Activated naive CD8-positive, alpha-beta T cell treated with anti-CD3 and anti-CD28 coated beads, Interleukin-2, amount 10 ng/mL, durations not matched to agents 7 days and 5 days (primary cell): Measurements from ENCODE around the gene CSNK1A1. TPM values are rescaled to one million over a fixed set of nuclear protein-coding genes. Genes with fewer than 3 reads are reported as not detected.
"Not testable (repeated sequence)": the region's sequence is repeated elsewhere in the genome, so short reads cannot be mapped to it uniquely, and the experiment has no call there.

Experiments used
- ATAC-seq: fragments of 150-1000 bp; cut with Tn5 transposase; one replicate; pipeline ENCODE4 v1.10.0; 2021; ENCODE audit warnings: low read depth, moderate library complexity
- POLR2A ChIA-PET: fragments of 350-600 bp; sonication (Branson Sonifier 250); formaldehyde crosslinking; loops from one replicate; lab custom pipeline; 2021; ENCODE audit warnings: antibody characterized with exemption; lab: Charles Lee
- DNase-seq: peaks from one replicate; pipeline ENCODE4 v3.0.0; 2021
- H3K27ac Mint-ChIP-seq: one replicate; pipeline ENCODE4 v1.8.0; 2022; ENCODE audit warnings: mild to moderate bottlenecking, mixed read lengths
- H3K27me3 Mint-ChIP-seq: one replicate; pipeline ENCODE4 v1.8.0; 2022; ENCODE audit warnings: mild to moderate bottlenecking, moderate library complexity, mixed read lengths
- H3K36me3 Mint-ChIP-seq: one replicate; pipeline ENCODE4 v1.8.0; 2021; ENCODE audit warnings: mild to moderate bottlenecking, mixed read lengths
- H3K4me1 Mint-ChIP-seq: one replicate; pipeline ENCODE4 v1.8.0; 2021; ENCODE audit warnings: mixed read lengths
- H3K4me3 Mint-ChIP-seq: one replicate; pipeline ENCODE4 v1.8.0; 2022; ENCODE audit warnings: mild to moderate bottlenecking, moderate library complexity, mixed read lengths
- H3K9me3 Mint-ChIP-seq: one replicate; pipeline ENCODE4 v1.8.0; 2021; ENCODE audit warnings: mixed read lengths
- total RNA-seq, 2 experiments: library from RNA; stranded (reverse); gene quantifications; one replicate each; pipeline ENCODE4 v1.2.3, GENCODE V29; 2021

CSNK1A1 gene
- total RNA-seq, 2 experiments from 2014 or later = 176 to 191 TPM

DNA sequence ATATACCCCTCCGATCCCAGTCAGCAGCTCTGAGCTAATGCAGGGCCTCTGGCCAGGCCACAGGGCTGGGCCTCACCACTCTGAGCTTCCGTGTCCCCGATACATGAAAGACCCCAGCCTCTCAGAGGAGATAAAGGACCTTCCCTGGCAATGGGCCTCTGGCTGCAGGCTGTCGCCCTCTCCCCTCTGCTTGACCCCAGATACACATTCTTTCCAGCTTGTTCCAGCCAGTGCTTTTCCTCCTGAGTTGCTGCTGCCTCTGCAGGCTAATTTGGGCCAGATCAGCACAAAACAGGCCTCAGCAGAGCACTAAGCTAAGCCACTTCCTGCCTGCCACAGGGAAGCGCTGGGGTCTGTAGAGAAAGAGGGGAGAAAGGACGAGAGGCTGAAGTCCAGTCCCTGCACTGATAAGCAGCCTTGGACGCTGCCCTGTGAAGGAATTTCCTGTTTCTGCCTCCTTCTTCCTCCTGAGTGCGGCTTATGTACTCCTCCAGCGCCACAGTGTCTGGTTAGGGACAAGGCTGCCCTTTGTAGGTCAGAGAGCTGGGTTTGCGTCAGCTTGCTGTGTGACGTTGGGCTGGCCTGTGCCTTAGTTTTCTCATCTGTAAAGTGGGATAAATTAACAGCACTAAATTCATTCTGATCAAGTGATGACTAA, 99.1 kb downstream of the CSNK1A1 start:
- no peaks in the 10 kb centered on the region for H3K36me3 Mint-ChIP-seq
- no peak overlapping the region for H3K4me3 Mint-ChIP-seq
- ATAC-seq = peak; percentile 37
- DNase-seq = no peak
- peak overlapping the region; percentile 52 for H3K27ac Mint-ChIP-seq
- H3K9me3 Mint-ChIP-seq = no peaks in the 10 kb centered on the region
- POLR2A ChIA-PET = no interaction called here
- no peaks in the 10 kb centered on the region for H3K27me3 Mint-ChIP-seq
- peaks cover 7% of the 10 kb centered on the region for H3K4me1 Mint-ChIP-seq

DNA sequence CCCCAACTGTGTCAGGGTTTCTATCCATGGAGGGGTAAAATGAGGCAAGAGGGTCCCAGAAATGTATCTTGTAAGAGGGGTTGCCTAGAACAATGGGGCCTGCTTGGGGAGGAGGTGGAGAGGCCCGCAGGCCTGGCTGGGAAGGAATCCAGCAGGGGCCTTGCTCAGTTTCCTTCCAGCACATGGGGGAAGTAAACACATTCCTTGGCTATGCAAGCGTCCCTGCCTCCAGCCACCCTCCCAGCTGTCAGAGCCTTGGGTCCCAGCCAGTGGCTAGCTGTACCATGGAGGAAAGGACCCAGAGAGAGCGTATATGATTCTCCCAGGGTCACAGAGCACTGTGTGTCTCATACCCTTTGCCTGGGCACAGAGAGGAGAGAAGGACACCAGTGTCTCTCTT, 101.0 kb downstream of the CSNK1A1 start:
- Mint-ChIP-seq H3K27me3 (no peaks in the 10 kb centered on the region), H3K36me3 (no peaks in the 10 kb centered on the region), H3K4me1 (peaks cover 3% of the 10 kb centered on the region), H3K4me3 (no peak overlapping the region), H3K9me3 (no peaks in the 10 kb centered on the region), H3K27ac (no peak overlapping the region)
- no peak for DNase-seq
- ATAC-seq = no peak
- POLR2A ChIA-PET = no interaction called here

GRCh38 chr5:149448831-149449714, 102.2 kb downstream of the CSNK1A1 start:
- no peaks in the 10 kb centered on the region for H3K27me3 Mint-ChIP-seq
- ATAC-seq (no peak), DNase-seq (no peak)
- no peak overlapping the region for H3K4me3 Mint-ChIP-seq
- peaks cover 3% of the 10 kb centered on the region for H3K4me1 Mint-ChIP-seq
- no peaks in the 10 kb centered on the region for H3K36me3 Mint-ChIP-seq
- POLR2A ChIA-PET = no interaction called here
- H3K9me3 Mint-ChIP-seq = no peaks in the 10 kb centered on the region
- no peak overlapping the region for H3K27ac Mint-ChIP-seq

DNA sequence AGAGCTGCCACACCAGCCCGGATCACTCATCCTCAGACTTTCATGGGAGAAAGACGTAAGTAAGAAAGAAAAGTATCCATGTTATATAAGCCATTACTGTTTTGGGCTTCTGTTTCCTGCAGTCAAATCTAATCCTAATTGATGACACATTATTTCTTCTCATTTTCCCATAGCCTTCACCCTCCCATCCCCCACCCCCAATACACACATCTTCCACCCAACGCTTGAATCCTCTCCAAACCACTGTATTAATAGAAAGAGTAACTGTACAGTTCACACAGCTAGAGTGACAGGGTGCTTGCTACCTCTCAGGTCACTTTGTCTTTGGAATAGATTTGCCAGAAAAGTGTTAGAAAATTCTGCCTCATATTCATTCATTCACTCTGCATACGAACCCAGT, 102.8 kb downstream of the CSNK1A1 start:
- POLR2A ChIA-PET = no interaction called here
- H3K36me3 Mint-ChIP-seq = no peaks in the 10 kb centered on the region
- H3K4me1 Mint-ChIP-seq = peaks cover 3% of the 10 kb centered on the region
- no peaks in the 10 kb centered on the region for H3K27me3 Mint-ChIP-seq
- ATAC-seq (no peak), DNase-seq (no peak)
- H3K27ac Mint-ChIP-seq = no peak overlapping the region
- H3K4me3 Mint-ChIP-seq = no peak overlapping the region
- H3K9me3 Mint-ChIP-seq = no peaks in the 10 kb centered on the region

DNA sequence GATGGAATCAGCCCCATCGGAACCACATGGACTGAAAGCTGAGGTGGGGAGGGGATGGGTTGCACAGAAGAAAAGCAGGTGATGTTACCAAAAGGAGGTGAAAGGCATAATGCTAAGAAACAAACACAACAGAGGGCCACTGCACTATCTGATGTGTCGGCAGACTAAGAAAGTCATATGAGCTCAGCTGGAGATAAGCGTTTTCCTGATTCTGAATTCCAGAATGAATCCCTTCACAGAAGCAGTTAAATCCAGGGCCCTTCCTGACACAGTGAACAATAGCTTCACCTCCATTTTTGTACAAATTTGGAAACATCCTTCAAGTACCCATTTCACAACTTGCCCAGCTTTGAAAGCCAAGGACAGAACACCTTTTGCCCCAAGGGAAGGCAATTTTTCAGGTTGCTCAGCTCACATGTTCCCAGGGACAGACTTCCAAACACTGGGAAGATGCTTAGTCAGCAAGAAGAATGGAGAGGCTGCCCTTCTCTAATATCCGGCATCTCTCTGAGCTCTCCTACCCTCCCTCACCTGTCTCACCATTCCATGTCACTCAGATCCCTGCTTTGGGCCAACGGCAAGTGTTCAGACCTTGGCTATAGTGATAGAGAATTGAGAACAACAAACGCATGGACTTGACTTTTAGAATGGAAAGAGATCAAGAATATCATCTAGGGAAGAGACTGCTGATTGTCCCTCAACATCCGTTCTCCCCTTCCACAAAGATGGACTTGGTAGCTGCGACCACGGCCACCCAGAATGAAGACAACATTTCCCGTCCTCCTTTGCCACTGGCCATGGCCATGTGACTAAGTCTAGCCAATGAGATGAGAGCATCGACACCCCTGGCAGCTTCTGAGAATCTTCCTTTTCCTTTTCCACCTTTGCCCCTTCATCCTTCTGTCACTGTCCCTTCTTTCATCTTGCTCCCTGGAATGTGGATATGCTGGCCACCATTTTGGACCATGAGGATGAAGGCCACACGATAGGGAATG, 103.6 kb downstream of the CSNK1A1 start:
- H3K27ac Mint-ChIP-seq = no peak overlapping the region
- no peak overlapping the region for H3K4me3 Mint-ChIP-seq
- no peaks in the 10 kb centered on the region for H3K27me3 Mint-ChIP-seq
- H3K4me1 Mint-ChIP-seq = peaks cover 3% of the 10 kb centered on the region
- DNase-seq (no peak), ATAC-seq (no peak)
- no peaks in the 10 kb centered on the region for H3K36me3 Mint-ChIP-seq
- no peaks in the 10 kb centered on the region for H3K9me3 Mint-ChIP-seq
- POLR2A ChIA-PET = no interaction called here

GRCh38 chr5:149446794-149447193, 104.4 kb downstream of the CSNK1A1 start:
- ATAC-seq, H3K9me3 Mint-ChIP-seq, H3K27ac Mint-ChIP-seq, H3K36me3 Mint-ChIP-seq, H3K4me1 Mint-ChIP-seq, H3K27me3 Mint-ChIP-seq, DNase-seq, H3K4me3 Mint-ChIP-seq, POLR2A ChIA-PET: not testable (repeated sequence)

GRCh38 chr5:149445739-149446369, 105.4 kb downstream of the CSNK1A1 start:
- no peak overlapping the region for H3K27ac Mint-ChIP-seq
- no peaks in the 10 kb centered on the region for H3K9me3 Mint-ChIP-seq
- H3K36me3 Mint-ChIP-seq = no peaks in the 10 kb centered on the region
- POLR2A ChIA-PET = no interaction called here
- ATAC-seq = no peak
- no peak overlapping the region for H3K4me3 Mint-ChIP-seq
- peaks cover 2% of the 10 kb centered on the region for H3K4me1 Mint-ChIP-seq
- H3K27me3 Mint-ChIP-seq = no peaks in the 10 kb centered on the region
- no peak for DNase-seq

DNA sequence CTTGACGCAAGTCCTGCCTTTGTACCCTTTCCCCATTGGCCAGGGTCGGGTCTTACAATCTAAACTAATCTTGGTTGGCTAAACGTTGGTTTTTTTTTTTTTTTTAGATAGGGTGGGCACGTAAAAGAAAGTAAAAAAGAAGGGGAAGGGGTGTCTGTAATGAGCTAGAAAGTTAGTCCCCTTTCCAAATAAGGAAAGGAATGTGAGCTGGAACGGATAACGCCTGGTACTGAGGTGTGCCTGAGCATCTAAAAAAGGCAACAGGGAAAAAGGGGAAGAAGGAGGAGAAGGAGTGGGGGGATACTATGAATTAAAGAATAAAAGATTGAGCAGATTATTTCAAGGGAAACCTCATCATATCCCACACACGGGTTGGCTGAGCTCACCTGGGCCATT, 105.9 kb downstream of the CSNK1A1 start:
- no peaks in the 10 kb centered on the region for H3K9me3 Mint-ChIP-seq
- peaks cover 3% of the 10 kb centered on the region for H3K4me1 Mint-ChIP-seq
- DNase-seq (no peak), ATAC-seq (no peak)
- H3K36me3 Mint-ChIP-seq = no peaks in the 10 kb centered on the region
- H3K4me3 Mint-ChIP-seq = no peak overlapping the region
- H3K27me3 Mint-ChIP-seq = no peaks in the 10 kb centered on the region
- no peak overlapping the region for H3K27ac Mint-ChIP-seq
- POLR2A ChIA-PET = no interaction called here

GRCh38 chr5:149444430-149444829, 106.8 kb downstream of the CSNK1A1 start:
- POLR2A ChIA-PET, H3K4me3 Mint-ChIP-seq, H3K9me3 Mint-ChIP-seq, H3K27me3 Mint-ChIP-seq, ATAC-seq, H3K27ac Mint-ChIP-seq, DNase-seq, H3K36me3 Mint-ChIP-seq: not testable (repeated sequence)
- H3K4me1 Mint-ChIP-seq = peaks cover 11% of the 10 kb centered on the region

DNA sequence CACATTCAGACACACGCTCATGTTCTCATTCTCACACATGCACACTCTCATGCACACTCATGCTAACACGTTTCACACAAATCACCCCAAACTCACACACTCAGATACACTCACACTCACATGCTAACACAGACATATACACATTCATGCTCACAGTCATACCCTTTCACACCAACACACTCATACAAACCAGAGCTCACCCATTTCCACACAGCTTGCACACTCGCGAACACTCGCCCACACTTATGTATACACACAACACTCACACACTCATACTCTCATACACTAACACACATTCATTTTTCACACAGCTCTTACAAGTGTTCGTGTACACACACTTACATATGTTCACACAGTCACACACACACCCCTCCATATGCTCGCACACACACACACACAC, 108.0 kb downstream of the CSNK1A1 start:
- POLR2A ChIA-PET = no interaction called here
- Mint-ChIP-seq H3K9me3 (no peaks in the 10 kb centered on the region), H3K36me3 (no peaks in the 10 kb centered on the region), H3K27ac (no peak overlapping the region), H3K4me3 (no peak overlapping the region), H3K27me3 (peaks cover 2% of the 10 kb centered on the region), H3K4me1 (peaks cover 14% of the 10 kb centered on the region)
- no peak for DNase-seq
- no peak for ATAC-seq

DNA sequence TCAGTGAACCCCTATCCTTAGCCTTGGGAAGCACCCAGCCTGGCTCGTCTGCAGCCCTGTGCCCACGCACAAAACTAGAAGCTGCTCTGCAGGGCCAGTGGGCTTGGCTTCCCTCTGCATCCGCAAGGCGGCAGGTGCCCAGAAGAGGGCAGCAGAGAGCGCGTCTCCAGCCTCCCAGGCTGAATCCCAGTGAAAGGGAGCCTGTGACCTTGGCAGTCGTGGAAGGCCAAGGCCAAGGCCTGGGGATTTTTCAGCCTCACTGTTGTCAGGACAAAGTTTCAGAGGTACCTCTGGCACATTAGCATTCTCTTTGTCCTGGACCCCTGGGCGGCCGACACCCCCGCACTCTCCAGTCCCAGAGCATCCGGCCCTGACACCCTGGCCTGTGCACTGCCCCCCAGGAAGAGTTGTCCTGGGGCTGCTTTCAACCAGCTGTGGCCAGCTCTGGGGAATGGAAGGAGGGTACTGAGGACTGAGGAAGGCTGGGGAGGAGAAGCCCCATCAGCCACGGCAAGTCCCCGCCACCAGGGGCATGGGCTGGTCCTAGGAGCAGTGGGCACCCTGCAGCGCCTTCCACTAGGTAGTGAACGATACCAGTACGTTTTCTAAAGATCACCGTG, 108.6 kb downstream of the CSNK1A1 start:
- Mint-ChIP-seq H3K27me3 (peaks cover 3% of the 10 kb centered on the region), H3K9me3 (no peaks in the 10 kb centered on the region), H3K36me3 (no peaks in the 10 kb centered on the region), H3K4me3 (no peak overlapping the region), H3K27ac (no peak overlapping the region), H3K4me1 (peaks cover 14% of the 10 kb centered on the region)
- POLR2A ChIA-PET = no interaction called here
- DNase-seq (peak; percentile 83), ATAC-seq (peak; percentile 81)
